ENCODE data around the gene CCDC137. TPM values are rescaled to one million over a fixed set of nuclear protein-coding genes. Genes with fewer than 3 reads are reported as not detected.
"Not testable (repeated sequence)": the region's sequence is repeated elsewhere in the genome, so short reads cannot be mapped to it uniquely, and the experiment has no call there.

CCDC137 gene, protein sequence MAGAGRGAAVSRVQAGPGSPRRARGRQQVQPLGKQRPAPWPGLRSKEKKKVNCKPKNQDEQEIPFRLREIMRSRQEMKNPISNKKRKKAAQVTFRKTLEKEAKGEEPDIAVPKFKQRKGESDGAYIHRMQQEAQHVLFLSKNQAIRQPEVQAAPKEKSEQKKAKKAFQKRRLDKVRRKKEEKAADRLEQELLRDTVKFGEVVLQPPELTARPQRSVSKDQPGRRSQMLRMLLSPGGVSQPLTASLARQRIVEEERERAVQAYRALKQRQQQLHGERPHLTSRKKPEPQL
- total RNA-seq = 10 to 100 TPM; 18.5 to 27.7 TPM

DNA sequence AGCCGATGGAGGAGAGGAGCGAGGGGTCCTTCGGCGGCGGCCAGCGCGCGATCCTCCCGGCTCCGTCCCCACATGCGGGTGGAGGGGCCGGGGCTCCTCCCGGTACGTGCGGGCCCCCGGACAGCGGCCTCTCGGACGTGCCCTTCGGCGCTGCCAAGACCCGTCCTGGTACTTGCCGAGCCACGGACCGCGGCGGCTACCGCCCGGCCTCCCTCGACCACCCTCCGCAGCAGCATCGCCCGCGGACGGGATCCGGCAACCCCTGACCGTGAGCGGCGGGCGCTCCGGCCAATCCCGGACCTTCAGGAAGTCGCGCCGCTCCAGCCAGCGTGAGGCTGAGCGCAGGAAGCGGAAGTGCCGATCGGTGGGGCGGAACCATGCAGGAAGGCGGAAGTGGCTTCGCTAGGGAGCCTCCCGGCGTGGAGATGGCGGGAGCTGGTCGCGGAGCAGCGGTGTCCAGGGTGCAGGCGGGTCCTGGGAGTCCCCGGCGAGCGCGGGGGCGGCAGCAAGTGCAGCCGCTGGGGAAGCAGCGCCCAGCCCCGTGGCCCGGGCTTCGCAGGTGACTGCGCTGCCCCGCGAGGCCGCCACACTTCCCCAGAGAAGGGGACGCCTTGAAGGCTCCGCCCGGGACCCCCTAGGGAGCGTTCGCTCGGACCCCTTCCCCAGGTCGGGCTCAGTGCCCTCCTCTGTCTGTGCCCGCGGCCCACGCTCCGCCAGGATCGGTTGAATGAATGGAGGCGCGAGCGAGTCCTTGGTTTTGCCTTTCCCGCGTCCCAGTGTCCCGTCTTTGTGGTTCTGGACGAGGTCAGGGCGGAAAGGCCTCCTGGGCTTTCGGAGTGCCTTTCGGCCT, at the start of gene CCDC137, which contains the start of gene OXLD1:
CCDC137 (plus strand) TSS at position 396 of the 850 bp plus-strand sequence; CDS start at position 426, 30 bp downstream.
OXLD1 (minus strand) TSS at position 264 of the 850 bp plus-strand sequence; CDS start at position 236, 28 bp downstream.
- Histone ChIP-seq H3K27me3 (replicated peaks; ENCODE audit: insufficient read depth) (no peaks in the 10 kb centered on the region), H3K4me3 (peak within 1 kb of the TSS; percentile 98 to 99), H3K9me3 (no peaks in the 10 kb centered on the region), H3K36me3 (peaks cover 0 to 4% of the 10 kb centered on the region in 2 donors), H3K27ac (peak within 1 kb of the TSS; percentile 87 to 91), H3K4me1 (replicated peaks) (peaks cover 11% of the 10 kb centered on the region)
- DNase-seq (ENCODE audit: low spot score) = peak; percentile 96
- TF ChIP-seq, protein P1, sequence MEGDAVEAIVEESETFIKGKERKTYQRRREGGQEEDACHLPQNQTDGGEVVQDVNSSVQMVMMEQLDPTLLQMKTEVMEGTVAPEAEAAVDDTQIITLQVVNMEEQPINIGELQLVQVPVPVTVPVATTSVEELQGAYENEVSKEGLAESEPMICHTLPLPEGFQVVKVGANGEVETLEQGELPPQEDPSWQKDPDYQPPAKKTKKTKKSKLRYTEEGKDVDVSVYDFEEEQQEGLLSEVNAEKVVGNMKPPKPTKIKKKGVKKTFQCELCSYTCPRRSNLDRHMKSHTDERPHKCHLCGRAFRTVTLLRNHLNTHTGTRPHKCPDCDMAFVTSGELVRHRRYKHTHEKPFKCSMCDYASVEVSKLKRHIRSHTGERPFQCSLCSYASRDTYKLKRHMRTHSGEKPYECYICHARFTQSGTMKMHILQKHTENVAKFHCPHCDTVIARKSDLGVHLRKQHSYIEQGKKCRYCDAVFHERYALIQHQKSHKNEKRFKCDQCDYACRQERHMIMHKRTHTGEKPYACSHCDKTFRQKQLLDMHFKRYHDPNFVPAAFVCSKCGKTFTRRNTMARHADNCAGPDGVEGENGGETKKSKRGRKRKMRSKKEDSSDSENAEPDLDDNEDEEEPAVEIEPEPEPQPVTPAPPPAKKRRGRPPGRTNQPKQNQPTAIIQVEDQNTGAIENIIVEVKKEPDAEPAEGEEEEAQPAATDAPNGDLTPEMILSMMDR (IDR thresholded peaks at IDR 0.05) = peak in 1 of 4 experiments; percentile 8
- peak; percentile 100 for TF ChIP-seq POLR2AphosphoS5 (IDR thresholded peaks at IDR 0.05)
- TF ChIP-seq POLR2A (IDR thresholded peaks at IDR 0.05) = peak; percentile 79
- intact Hi-C loops (cut with DNase I) = no loop called here
- WGBS = under 1% methylated on average over 88 of the region's 96 CpGs

DNA sequence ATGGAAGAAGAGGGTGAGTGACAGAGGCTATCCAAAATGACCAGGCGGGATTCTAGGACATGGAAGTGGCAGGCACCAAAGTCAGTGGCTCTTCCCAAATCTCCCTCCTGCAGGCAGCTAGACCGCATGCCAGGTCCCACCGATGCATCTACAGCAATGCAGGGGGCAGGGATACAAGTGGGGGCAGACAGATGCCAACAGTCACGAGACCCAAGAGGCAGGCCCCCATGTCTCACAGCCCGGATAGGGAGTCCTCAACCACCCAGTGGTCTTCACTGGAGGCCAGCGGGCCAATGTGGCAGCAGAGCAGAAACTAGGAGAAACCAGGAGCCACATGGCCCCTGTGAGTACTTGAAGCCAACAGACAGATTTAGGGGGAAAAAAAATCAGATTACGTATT, 49.7 kb upstream of the CCDC137 start:
- DNase-seq (ENCODE audit: low spot score) = no peak
- Histone ChIP-seq H3K27me3 (replicated peaks; ENCODE audit: insufficient read depth) (no peaks in the 10 kb centered on the region), H3K9me3 (no peaks in the 10 kb centered on the region), H3K4me1 (replicated peaks) (no peaks in the 10 kb centered on the region), H3K36me3 (peaks cover 2 to 8% of the 10 kb centered on the region in 2 donors), H3K4me3 (no peak overlapping the region), H3K27ac (no peak overlapping the region)
- WGBS = 78% methylated on average over 7 of the region's 7 CpGs
- intact Hi-C loops (cut with DNase I) = no loop called here
- TF ChIP-seq, protein P1 (IDR thresholded peaks at IDR 0.05) = no peak
- TF ChIP-seq POLR2AphosphoS5 (IDR thresholded peaks at IDR 0.05) = no peak
- TF ChIP-seq POLR2A (IDR thresholded peaks at IDR 0.05) = no peak

DNA sequence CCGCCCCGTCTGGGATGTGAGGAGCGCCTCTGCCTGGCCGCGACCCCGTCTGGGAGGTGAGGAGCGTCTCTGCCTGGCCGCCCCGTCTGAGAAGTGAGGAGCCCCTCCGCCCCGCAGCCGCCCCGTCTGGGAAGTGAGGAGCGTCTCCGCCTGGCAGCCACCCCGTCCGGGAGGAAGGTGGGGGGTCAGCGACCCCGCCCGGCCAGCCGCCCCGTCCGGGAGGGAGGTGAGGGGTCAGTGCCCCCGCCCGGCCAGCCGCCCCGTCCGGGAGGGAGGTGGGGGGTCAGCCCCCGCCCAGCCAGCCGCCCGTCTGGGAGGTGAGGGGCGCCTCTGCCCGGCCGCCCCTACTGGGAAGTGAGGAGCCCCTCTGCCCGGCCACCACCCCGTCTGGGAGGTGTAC, 48.2 kb upstream of the CCDC137 start:
- H3K9me3 ChIP-seq; H3K27me3 ChIP-seq (replicated peaks; ENCODE audit: insufficient read depth); intact Hi-C loops (cut with DNase I); H3K27ac ChIP-seq; H3K4me1 ChIP-seq (replicated peaks); H3K36me3 ChIP-seq; H3K4me3 ChIP-seq; DNase-seq (ENCODE audit: low spot score): not testable (repeated sequence)
- WGBS = 92% methylated on average over 14 of the region's 36 CpGs

DNA sequence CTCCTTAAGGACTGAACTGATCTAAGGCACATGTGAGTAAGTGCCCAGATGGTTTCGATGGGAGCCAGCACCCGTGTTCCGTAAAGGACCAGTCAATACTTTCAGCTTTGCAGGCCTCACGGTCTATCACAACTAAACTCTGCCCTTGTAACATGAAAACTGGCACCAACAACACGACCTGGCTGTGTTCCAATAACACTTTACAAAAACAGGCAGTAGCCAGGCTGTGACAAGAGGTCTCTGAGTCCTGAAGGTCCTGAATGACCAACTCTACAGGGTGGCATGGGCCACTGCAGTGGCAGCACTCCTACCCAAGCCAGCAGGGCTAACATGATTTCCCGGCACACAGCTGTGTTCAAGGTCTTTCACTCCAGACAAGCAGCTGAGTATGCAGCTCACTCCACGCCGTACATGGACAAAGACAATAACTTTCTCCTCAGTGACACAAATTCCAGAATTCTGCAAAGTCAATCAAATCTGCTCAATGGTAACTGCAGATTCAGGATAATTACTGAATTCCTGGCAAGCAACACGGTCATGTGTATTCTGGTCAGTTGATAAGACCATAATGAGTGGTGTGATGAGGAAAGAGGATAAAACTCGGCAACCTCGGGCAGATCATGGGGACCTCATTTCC, 44.9 kb upstream of the CCDC137 start:
- Histone ChIP-seq H3K27ac (no peak overlapping the region), H3K9me3 (no peaks in the 10 kb centered on the region), H3K27me3 (replicated peaks; ENCODE audit: insufficient read depth) (no peaks in the 10 kb centered on the region), H3K4me1 (replicated peaks) (no peaks in the 10 kb centered on the region), H3K4me3 (no peak overlapping the region), H3K36me3 (peaks cover 6 to 22% of the 10 kb centered on the region in 2 donors)
- WGBS = 80% methylated on average over 11 of the region's 11 CpGs
- TF ChIP-seq, protein P1 (IDR thresholded peaks at IDR 0.05) = no peak
- TF ChIP-seq POLR2AphosphoS5 (IDR thresholded peaks at IDR 0.05) (no peak), POLR2A (IDR thresholded peaks at IDR 0.05) (no peak)
- intact Hi-C loops (cut with DNase I) = no loop called here
- DNase-seq (ENCODE audit: low spot score) = no peak

DNA sequence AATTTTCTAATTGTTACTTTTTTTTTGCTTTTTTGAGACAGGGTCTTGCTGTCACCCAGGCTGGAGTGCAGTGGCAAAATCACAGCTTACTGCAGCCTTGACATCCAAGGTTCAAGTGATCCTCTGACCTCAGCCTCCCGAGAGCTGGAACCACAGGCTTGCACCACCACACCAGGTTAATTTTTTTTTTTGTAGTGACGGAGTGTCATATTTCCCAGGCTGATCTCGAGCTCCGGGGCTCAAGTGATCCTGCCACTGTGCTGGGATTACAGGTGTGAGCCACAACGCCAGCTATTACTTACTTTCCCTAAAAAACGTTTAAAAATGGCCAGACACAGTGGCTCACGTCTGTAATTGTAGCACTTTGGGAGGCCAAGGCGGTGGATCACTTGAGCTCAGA, 36.3 kb upstream of the CCDC137 start:
- TF ChIP-seq POLR2A (IDR thresholded peaks at IDR 0.05) (no peak), POLR2AphosphoS5 (IDR thresholded peaks at IDR 0.05) (no peak)
- TF ChIP-seq, protein P1 (IDR thresholded peaks at IDR 0.05) = no peak
- peaks cover 4 to 19% of the 10 kb centered on the region in 2 donors for H3K36me3 ChIP-seq
- WGBS = 88% methylated on average over 8 of the region's 8 CpGs

More for the DNA sequence above, 36.3 kb upstream of the CCDC137 start:
- DNase-seq (ENCODE audit: low spot score) = no peak
- H3K27ac ChIP-seq = no peak overlapping the region
- H3K4me1 ChIP-seq (replicated peaks) = peaks cover under 1% of the 10 kb centered on the region
- no peaks in the 10 kb centered on the region for H3K27me3 ChIP-seq (replicated peaks; ENCODE audit: insufficient read depth)
- H3K9me3 ChIP-seq = no peaks in the 10 kb centered on the region
- intact Hi-C loops (cut with DNase I) = no loop called here
- no peak overlapping the region for H3K4me3 ChIP-seq

All from prostate gland (tissue), 2 donors.